GM19372 (cell line): ENCODE data around the gene SNED1.

ENCODE experiments used
- ATAC-seq: cut with Tn5 transposase; IDR thresholded peaks from one replicate; pipeline ENCODE4 v1.9.1; 2021; ENCODE audit warnings: mild to moderate bottlenecking, low read depth, moderate library complexity; ENCODE audit not compliant: unreplicated experiment

The SNED1 gene

GRCh38 chr2:241065355-241065803, 67.0 kb downstream of the SNED1 start:
- ATAC-seq, result no peak

GRCh38 chr2:241066171-241066892, 67.9 kb downstream of the SNED1 start:
- no peak for ATAC-seq

- no peak for ATAC-seq
These were observed 68.5 kb downstream of the SNED1 start for GRCh38 chr2:241066893-241067341.

GRCh38 chr2:241067501-241068135, 69.2 kb downstream of the SNED1 start:
- no peak for ATAC-seq

GRCh38 chr2:241068136-241068941, 69.9 kb downstream of the SNED1 start:
- ATAC-seq, result no peak

- ATAC-seq, result no peak
These were observed 70.8 kb downstream of the SNED1 start for GRCh38 chr2:241068942-241069810.

GRCh38 chr2:241069821-241070281, 71.4 kb downstream of the SNED1 start:
- no peak for ATAC-seq

- ATAC-seq, result no peak
These were observed 71.9 kb downstream of the SNED1 start for GRCh38 chr2:241070361-241070760.

GRCh38 chr2:241070811-241071676, 72.6 kb downstream of the SNED1 start:
- no peak for ATAC-seq

- no peak for ATAC-seq
These were observed 73.3 kb downstream of the SNED1 start for GRCh38 chr2:241071677-241072111.

- ATAC-seq, result no peak
These were observed 73.7 kb downstream of the SNED1 start for GRCh38 chr2:241072151-241072550.

GRCh38 chr2:241072553-241073165, 74.2 kb downstream of the SNED1 start:
- ATAC-seq, result no peak

GRCh38 chr2:241073166-241074064, 75.0 kb downstream of the SNED1 start:
- ATAC-seq, result no peak

- ATAC-seq, result no peak
These were observed 75.8 kb downstream of the SNED1 start for GRCh38 chr2:241074065-241074818.

GRCh38 chr2:241074901-241075540, 76.6 kb downstream of the SNED1 start:
- ATAC-seq, result no peak

GRCh38 chr2:241080405-241081189, 82.2 kb downstream of the SNED1 start:
- no peak for ATAC-seq
